ENCODE data around the gene ABCA4. TPM values are rescaled to one million over a fixed set of nuclear protein-coding genes. Genes with fewer than 3 reads are reported as not detected.

ABCA4 gene
- total RNA-seq, 6 experiments from 2014 or later, result 0.49 to 0.99 (median 0.75) TPM

- H3K27me3 ChIP-seq, result no peaks in the 10 kb centered on the region
- 71% methylated on average over 2 of the region's 2 CpGs for WGBS (ENCODE audit: insufficient coverage, low coverage, low lambda C conversion rate, missing lambda C conversion rate)
- ATAC-seq, result no peak
- no peak overlapping the region for H3K27ac ChIP-seq
- H3K4me3 ChIP-seq, result no peak overlapping the region
- peaks cover 0 to 12% (median 5%) of the 10 kb centered on the region in 4 donors for H3K4me1 ChIP-seq
- intact Hi-C loops (cut with DNase I), result loop anchor here in 1 of 2 donors (5.0 to 10.0 kb wide), 2 partner anchors 184 to 272 kb away; no protein-coding TSS in a partner anchor
- DNase-seq, result no peak
- TF ChIP-seq CTCF (IDR thresholded peaks at IDR 0.05) (no peak), POLR2A (IDR thresholded peaks at IDR 0.05) (no peak)
- no peaks in the 10 kb centered on the region for H3K36me3 ChIP-seq
- no peaks in the 10 kb centered on the region for H3K9me3 ChIP-seq
Measured at GRCh38 chr1:94060720-94061119, 60.2 kb downstream of the ABCA4 start.

GRCh38 chr1:94058766-94059165 lies 62.2 kb downstream of the ABCA4 start:
- no peak for DNase-seq
- intact Hi-C loops (cut with DNase I), result no loop called here
- no peak overlapping the region for H3K4me3 ChIP-seq
- H3K4me1 ChIP-seq, result peaks cover 0 to 12% (median 5%) of the 10 kb centered on the region in 4 donors
- H3K27ac ChIP-seq, result no peak overlapping the region
- no peak for TF ChIP-seq CTCF (IDR thresholded peaks at IDR 0.05)
- TF ChIP-seq POLR2A (IDR thresholded peaks at IDR 0.05), result no peak
- no peaks in the 10 kb centered on the region for H3K27me3 ChIP-seq
- H3K9me3 ChIP-seq, result no peaks in the 10 kb centered on the region
- H3K36me3 ChIP-seq, result no peaks in the 10 kb centered on the region
- ATAC-seq, result no peak
- WGBS (ENCODE audit: insufficient coverage, low coverage, low lambda C conversion rate, missing lambda C conversion rate), result 80% methylated on average over 3 of the region's 3 CpGs

GRCh38 chr1:94056996-94057395 lies 64.0 kb downstream of the ABCA4 start:
- TF ChIP-seq CTCF (IDR thresholded peaks at IDR 0.05) (no peak), POLR2A (IDR thresholded peaks at IDR 0.05) (no peak)
- ATAC-seq (no peak), DNase-seq (no peak)
- Histone ChIP-seq H3K4me1 (peaks cover 0 to 6% (median 3%) of the 10 kb centered on the region in 4 donors), H3K36me3 (no peaks in the 10 kb centered on the region), H3K9me3 (no peaks in the 10 kb centered on the region), H3K27me3 (no peaks in the 10 kb centered on the region), H3K27ac (no peak overlapping the region), H3K4me3 (no peak overlapping the region)
- WGBS (ENCODE audit: insufficient coverage, low coverage, low lambda C conversion rate, missing lambda C conversion rate), result 58% methylated on average over 2 of the region's 2 CpGs
- intact Hi-C loops (cut with DNase I), result no loop called here

- intact Hi-C loops (cut with DNase I), result no loop called here
- 85% methylated on average over 5 of the region's 6 CpGs for WGBS (ENCODE audit: insufficient coverage, low coverage, low lambda C conversion rate, missing lambda C conversion rate)
- no peak overlapping the region for H3K27ac ChIP-seq
Measured at GRCh38 chr1:94056171-94056570, 64.8 kb downstream of the ABCA4 start.

More at GRCh38 chr1:94056171-94056570, 64.8 kb downstream of the ABCA4 start:
- H3K9me3 ChIP-seq, result no peaks in the 10 kb centered on the region
- no peaks in the 10 kb centered on the region for H3K36me3 ChIP-seq
- no peaks in the 10 kb centered on the region for H3K27me3 ChIP-seq
- no peak overlapping the region for H3K4me3 ChIP-seq
- ATAC-seq (no peak), DNase-seq (no peak)
- no peak for TF ChIP-seq CTCF (IDR thresholded peaks at IDR 0.05)
- TF ChIP-seq POLR2A (IDR thresholded peaks at IDR 0.05), result no peak
- H3K4me1 ChIP-seq, result no peaks in the 10 kb centered on the region

Data from right lobe of liver (tissue), 6 donors.